Measurements from ENCODE around the gene PPP2R5B. TPM values are rescaled to one million over a fixed set of nuclear protein-coding genes. Genes with fewer than 3 reads are reported as not detected.

Gene PPP2R5B
- total RNA-seq, 1 experiment from 2014 or later, result 21.5 TPM

DNA sequence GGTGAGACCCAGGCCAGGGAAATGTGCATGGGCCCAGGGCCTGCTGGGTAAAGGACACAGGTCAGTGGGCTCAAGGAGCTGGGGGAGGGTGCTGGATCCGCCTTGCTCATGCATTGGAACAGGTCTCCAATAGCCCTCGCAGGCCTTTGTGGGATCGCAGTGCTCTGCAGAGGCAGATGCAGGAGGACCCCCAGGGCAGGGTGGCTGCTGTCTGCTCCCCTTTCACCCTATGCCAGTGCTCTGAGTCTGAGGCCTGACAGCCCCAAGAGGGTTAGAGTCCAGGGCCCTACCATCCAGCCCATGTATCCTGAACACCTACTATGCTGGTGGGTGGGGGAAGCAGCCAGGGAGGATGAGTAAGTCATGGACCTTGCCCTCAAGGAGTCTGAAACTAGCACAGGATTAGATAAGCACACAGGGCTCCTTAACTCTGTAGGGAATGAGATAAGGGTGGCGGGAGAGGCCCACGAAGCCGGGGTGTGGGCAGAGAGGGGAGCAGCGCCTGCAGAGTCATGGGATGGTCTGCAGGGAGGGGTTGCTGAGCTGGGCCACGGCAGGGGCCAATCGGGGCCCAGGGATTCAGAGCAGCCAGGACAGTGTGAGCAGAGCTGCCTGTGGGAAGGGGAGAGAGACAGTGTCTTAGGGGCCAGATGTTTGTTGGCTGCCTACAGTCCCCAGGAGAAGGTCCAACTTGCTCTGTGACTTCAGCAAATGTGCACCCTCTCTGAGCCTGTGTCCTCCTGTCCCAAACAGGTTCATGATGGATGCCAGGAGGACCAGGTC lies 35.6 kb upstream of the PPP2R5B start:
- DNase-seq (ENCODE audit: low read depth), result peak; percentile 28

DNA sequence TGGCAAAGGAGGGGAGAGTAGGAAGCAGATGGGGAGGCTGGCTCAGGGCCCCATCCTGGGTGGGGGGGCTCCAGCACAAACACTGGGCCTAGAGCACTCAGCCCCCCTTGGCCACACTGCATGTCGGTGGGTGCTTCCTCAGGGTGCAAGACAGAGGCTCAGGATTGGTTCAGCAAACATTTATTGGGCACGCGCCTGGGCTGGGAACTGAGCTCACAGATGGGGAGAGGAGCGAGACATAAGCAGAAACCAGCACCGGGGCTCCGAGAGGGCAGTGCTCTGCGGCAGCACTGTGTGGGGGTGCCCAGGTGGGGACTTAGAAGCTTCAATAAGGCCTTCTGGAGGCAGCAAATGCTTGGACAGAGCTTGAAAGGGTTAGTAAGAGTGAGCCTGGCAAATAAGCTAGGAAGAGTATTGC lies 34.0 kb upstream of the PPP2R5B start:
- no peak for DNase-seq (ENCODE audit: low read depth)

DNA sequence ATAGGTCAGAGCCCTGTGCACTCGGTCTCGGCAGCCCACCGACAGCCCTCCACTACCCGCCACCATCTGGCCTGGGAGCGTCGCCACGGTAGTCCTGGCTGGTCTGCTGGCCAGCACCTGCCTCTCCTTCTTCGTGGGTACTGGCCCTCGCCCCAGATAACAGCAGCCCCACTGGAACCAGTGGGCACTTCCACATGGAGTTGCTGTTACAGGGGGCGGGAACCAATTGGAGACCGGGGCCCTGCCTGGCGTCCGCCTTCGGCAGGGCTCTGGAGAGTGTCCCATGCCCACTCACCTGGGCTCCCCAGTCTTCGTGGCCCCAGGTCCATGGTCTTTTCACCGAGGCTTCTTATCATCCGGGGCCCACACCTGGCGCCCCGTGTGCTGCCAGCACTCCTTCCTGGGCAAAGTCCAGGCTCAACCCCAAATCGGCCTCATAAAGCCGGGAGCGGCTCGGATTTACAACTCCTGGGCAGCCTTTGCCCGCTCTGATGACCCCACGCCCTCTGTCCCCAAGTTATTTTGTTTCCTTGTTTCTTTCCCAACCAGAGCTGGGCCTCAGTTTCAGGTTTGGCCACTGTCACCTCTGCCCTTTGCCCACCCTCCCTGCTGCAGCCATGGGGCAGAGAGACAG lies 33.2 kb upstream of the PPP2R5B start:
- no peak for DNase-seq (ENCODE audit: low read depth)

DNA sequence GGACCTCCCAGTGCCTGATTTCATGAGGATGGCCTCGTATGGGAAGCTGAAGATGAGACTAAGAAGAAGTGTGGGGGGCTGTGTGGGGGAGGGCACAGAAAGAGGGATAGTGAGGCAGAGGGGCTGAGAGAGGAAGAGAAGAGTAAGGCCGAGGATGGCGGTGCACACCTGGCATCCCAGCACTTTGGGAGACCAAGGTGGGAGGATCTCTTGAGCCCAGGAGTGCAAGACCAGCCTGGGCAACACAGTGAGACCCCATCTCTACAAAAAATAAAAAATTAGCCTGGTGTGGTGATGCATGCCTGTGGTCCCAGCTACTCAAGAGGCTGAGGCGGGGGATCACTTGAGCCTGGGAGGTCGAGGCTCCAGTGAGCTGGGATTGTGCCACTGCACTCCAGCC lies 32.6 kb upstream of the PPP2R5B start:
- DNase-seq (ENCODE audit: low read depth), result no peak

DNA sequence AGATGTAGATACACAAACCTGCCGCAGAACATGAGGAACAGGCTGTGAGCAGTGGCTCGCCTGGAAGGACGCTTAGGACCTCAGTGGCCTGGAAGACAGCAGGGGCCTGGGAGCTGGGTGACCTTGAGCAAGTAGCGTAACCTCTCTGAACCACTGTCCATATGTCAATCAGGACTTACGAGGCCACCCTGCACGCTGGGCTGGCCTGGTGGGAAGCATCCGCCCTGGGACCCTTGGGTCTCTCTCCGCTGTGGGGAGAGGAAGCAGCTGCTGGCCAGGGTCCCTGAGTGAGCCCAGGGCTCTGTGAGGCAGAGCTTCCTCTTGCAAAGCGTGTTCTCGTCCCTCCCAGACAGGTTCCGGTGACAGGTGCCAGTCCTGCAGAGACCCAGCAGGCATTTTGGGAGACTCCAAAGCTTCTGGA lies 32.1 kb upstream of the PPP2R5B start:
- DNase-seq (ENCODE audit: low read depth), result no peak

- no peak for DNase-seq (ENCODE audit: low read depth)
These were observed 31.7 kb upstream of the PPP2R5B start for GRCh38 chr11:64892838-64893193.

GRCh38 chr11:64893194-64894069 lies 31.1 kb upstream of the PPP2R5B start:
- DNase-seq (ENCODE audit: low read depth), result no peak

DNA sequence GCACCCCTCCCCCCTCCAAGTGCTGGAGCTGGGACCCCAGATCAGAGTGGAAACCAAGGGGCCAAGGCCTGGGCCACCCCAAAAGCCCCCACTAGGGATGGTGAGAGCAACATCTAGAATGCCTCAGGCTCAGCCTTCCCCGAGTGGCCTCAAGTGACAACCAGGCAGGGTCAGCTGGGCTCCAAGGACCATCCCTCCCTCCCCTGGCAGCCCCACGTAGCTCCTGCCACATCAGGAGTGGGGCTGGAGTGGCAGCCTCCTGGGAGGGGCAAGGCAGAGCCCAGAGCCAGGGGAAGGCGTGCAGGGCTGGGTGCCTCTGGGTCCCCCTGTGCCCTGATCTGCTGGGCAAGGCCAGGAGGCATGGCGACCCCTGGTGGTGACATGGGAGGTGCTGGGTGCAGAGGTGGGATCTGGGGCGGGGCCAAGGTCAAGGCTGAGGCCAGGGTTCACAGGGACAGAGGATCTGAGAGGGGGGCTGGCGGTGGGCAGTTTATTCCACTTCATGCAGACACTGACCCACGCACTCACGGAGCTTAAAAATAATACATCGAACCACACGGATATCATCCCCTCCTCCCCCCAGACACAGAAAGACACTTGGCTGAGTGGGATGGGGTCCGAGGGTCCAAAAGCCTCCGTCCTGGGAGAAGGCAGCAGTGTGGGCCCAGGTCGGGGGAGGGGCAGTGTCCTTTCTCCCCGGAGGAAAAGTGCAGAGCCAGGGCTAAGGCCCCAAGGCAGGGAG lies 30.2 kb upstream of the PPP2R5B start:
- DNase-seq (ENCODE audit: low read depth), result peak; percentile 63

- no peak for DNase-seq (ENCODE audit: low read depth)
These were observed 29.6 kb upstream of the PPP2R5B start for GRCh38 chr11:64894812-64895452.

DNA sequence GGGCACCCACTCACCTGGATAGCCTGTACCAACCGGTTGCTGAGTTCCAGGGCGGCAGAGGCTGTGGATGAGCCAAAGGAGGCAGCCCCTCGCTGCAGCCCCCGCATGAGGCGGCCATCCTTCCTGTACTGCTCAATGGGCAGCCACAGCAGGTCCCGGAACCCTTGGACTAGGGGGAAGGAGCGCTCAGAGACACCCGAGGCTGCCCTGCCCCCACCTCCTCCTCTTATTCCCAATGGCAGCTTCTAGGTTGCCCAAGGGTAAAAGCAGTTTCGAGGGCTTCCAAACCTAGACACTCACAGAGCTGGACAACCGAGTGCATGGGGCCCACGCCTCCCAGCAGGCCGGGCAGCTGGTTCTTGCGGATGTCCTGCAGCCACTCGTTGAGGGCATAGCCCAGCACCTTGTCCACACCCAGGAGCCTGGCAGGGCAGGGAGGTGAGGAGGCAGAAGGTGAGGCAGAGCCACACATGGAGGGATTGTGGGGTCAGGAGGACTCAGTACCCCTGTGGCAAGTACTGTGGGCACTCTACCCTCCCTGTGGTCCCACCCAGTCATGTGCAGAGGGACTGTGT lies 28.0 kb upstream of the PPP2R5B start:
- no peak for DNase-seq (ENCODE audit: low read depth)

- no peak for DNase-seq (ENCODE audit: low read depth)
These were observed 27.0 kb upstream of the PPP2R5B start for GRCh38 chr11:64897381-64898075.

GRCh38 chr11:64898076-64898445 lies 26.4 kb upstream of the PPP2R5B start:
- no peak for DNase-seq (ENCODE audit: low read depth)

DNA sequence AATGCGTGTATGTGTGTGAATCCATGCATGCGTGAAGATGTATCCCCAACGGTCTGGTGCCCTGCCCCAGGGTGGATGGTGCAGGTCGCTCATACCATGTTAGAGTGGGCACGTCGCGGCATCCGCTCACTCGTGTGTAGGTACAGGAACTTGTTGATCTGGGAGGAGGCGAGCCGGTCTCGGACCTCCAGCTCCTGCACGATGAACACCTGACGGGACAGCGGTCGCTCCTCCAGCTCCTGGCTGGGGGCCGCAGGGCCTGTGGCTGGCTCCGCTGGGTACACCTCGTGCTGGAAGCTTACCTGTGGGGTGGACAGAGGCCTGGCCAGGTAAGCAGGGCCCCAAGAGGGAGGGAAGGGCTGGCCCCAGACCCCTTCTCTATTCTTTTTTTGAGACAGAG lies 25.9 kb upstream of the PPP2R5B start:
- no peak for DNase-seq (ENCODE audit: low read depth)

- DNase-seq (ENCODE audit: low read depth), result peak; percentile 14
These were observed 24.2 kb upstream of the PPP2R5B start for GRCh38 chr11:64900263-64900678.

GRCh38 chr11:64900774-64901173 lies 23.7 kb upstream of the PPP2R5B start:
- no peak for DNase-seq (ENCODE audit: low read depth)

- no peak for DNase-seq (ENCODE audit: low read depth)
These were observed 22.2 kb upstream of the PPP2R5B start for GRCh38 chr11:64902102-64902900.

GRCh38 chr11:64903291-64903833 lies 21.1 kb upstream of the PPP2R5B start:
- DNase-seq (ENCODE audit: low read depth), result no peak

DNA sequence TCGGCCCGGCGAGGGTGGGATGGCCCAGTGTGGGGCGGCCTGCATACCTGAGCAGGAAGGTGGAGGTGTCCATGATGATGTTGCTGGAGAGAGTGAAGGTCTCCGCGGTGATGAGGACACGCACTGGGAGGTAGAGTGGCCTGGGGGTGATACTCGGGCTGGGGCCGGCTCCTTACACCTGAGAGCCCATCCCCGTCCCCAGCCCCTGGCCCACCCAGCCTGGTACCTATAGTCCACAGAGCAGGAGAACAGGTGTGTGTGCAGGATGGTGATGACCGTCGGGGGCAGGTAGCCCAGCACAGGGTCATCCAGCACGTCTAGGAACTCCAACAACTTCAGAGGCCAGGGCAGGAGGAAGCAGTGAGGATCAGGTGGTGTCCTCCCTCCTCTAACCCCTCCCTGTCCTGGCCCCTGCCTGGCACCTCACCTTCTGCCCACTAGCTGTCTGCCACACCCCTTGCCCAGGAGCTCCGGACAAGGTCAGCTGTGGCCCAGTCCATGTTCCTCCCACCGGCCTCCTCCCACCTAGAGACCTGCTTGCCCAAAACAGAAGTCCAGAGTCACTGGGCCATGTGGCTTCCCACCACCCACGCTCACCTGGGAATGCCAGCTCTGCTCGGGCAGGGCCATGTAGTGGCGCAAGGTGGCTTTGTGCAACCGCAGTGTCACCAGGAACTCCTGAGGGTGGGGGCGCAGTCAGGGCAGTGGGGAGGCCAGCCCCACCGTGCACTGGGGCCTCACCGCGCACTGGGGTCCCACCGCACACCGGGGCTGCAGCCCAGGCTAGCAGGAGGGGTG lies 18.8 kb upstream of the PPP2R5B start:
- DNase-seq (ENCODE audit: low read depth), result no peak

DNA sequence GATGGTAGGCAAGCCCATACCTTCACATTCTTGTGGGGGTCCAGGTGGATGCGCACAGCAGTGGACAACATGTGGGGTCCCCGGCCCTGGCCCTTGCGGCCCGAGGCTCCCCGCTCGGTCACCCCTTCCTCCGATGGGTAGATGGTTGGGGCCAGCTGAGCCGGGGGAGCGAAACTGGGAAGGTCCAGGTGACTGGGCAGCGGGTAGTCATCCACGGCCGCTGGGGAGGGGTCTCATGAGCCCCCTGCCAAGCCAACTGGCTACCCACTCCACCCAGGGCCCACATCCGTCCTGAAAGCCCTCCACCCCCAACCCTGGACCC lies 18.2 kb upstream of the PPP2R5B start:
- no peak for DNase-seq (ENCODE audit: low read depth)
